Midbrain (tissue), 1 donor: ENCODE data around the gene AK3.
"Not testable (repeated sequence)": the region's sequence is repeated elsewhere in the genome, so short reads cannot be mapped to it uniquely, and the experiment has no call there.

Source experiments
- DNase-seq: peaks from one replicate; lab custom pipeline; 2025; lab: John Stamatoyannopoulos, UW

AK3 gene

GRCh38 chr9:4666042-4666699, 74.8 kb downstream of the AK3 start, which contains the start of gene SPATA6L:
Gene SPATA6L (minus strand): TSS chr9:4666480. CDS start chr9:4666250, 230 bp downstream.
- peak; percentile 69 for DNase-seq

GRCh38 chr9:4665357-4665756, 75.6 kb downstream of the AK3 start:
- DNase-seq: no peak

GRCh38 chr9:4663956-4664355, 77.0 kb downstream of the AK3 start:
- no peak for DNase-seq

GRCh38 chr9:4662989-4663792, 77.8 kb downstream of the AK3 start:
- DNase-seq: no peak

GRCh38 chr9:4662108-4662988, 78.7 kb downstream of the AK3 start, which contains the start of gene PLPP6:
Gene PLPP6 (plus strand): TSS chr9:4662294. CDS start chr9:4662376, 82 bp downstream.
- DNase-seq: peak; percentile 86

GRCh38 chr9:4661611-4662010, 79.4 kb downstream of the AK3 start:
- DNase-seq: no peak

GRCh38 chr9:4661165-4661564, 79.8 kb downstream of the AK3 start:
- no peak for DNase-seq

- not testable (repeated sequence) for DNase-seq
Observed at GRCh38 chr9:4660665-4661064, 80.3 kb downstream of the AK3 start.
